BLaER1 (cell line): ENCODE data around the gene PFN1.
"Not testable (repeated sequence)": the region's sequence is repeated elsewhere in the genome, so short reads cannot be mapped to it uniquely, and the experiment has no call there.

Experiments
- H3K27ac ChIP-seq: shearing (Covaris generic); formaldehyde crosslinking; 2 replicates; pipeline ENCODE4 v1.8.1; 2022
- H3K27me3 ChIP-seq: shearing (Covaris generic); formaldehyde crosslinking; 2 replicates; pipeline ENCODE4 v1.8.1; 2022
- H3K36me3 ChIP-seq: shearing (Covaris generic); formaldehyde crosslinking; 2 replicates; pipeline ENCODE4 v1.8.1; 2022
- H3K4me1 ChIP-seq: shearing (Covaris generic); formaldehyde crosslinking; 2 replicates; pipeline ENCODE4 v1.8.1; 2022
- H3K4me2 ChIP-seq: shearing (Covaris generic); formaldehyde crosslinking; 2 replicates; pipeline ENCODE4 v1.8.1; 2022
- H3K4me3 ChIP-seq: shearing (Covaris generic); formaldehyde crosslinking; 2 replicates; pipeline ENCODE4 v1.8.1; 2022
- H3K9ac ChIP-seq: shearing (Covaris generic); formaldehyde crosslinking; 2 replicates; pipeline ENCODE4 v1.8.1; 2022
- H3K9me3 ChIP-seq: shearing (Covaris generic); formaldehyde crosslinking; 2 replicates; pipeline ENCODE4 v1.8.1; 2022
- H4K20me1 ChIP-seq: shearing (Covaris generic); formaldehyde crosslinking; 2 replicates; pipeline ENCODE4 v1.8.1; 2022
- Cebpa-rat ChIP-seq: shearing (Covaris generic); IDR thresholded peaks from 2 replicates; pipeline ENCODE4 v1.8.1; 2022

Gene PFN1

GRCh38 chr17:4932756-4933155 lies 15.6 kb downstream of the PFN1 start:
- Histone ChIP-seq H3K4me2 (no peak overlapping the region), H3K9me3 (no peaks in the 10 kb centered on the region), H3K27ac (no peak overlapping the region), H3K4me1 (peaks cover 39% of the 10 kb centered on the region), H3K36me3 (peaks cover 52% of the 10 kb centered on the region), H3K4me3 (no peak overlapping the region), H3K27me3 (no peaks in the 10 kb centered on the region), H3K9ac (no peak overlapping the region), H4K20me1 (peaks cover 11% of the 10 kb centered on the region; the same call in 1 of the 2 replicates)
- no peak for TF ChIP-seq Cebpa-rat

DNA sequence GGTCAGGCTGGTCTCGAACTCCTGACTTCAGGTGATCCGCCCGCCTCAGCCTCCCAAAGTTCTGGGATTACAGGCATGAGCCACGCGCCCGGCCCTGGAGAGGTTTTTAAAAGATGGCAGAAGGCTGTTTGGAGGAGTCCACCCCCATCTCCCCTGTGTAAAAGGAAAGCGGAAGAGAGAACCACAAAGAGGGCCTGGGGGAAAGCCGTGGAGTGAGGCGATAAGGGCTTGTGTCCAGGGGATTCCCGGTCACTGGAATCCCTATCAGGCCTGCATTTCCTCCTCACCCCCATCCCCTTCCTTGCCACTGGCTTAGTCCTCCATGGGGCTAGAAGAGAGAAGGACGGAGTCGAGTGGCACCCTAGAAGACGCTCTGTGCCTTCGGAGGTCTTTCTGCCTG lies 16.4 kb downstream of the PFN1 start, which contains the start of gene GP1BA:
GP1BA (plus strand) TSS at position 315 of the 400 bp plus-strand sequence. CDS start 328 bp downstream, outside the sequence.
- Histone ChIP-seq H3K4me3 (no peak within 1 kb of the TSS), H3K36me3 (peaks cover 44% of the 10 kb centered on the region), H3K4me2 (peak within 1 kb of the TSS; percentile 54), H3K27me3 (no peaks in the 10 kb centered on the region), H3K4me1 (peaks cover 31% of the 10 kb centered on the region), H3K9me3 (no peaks in the 10 kb centered on the region), H3K27ac (no peak within 1 kb of the TSS), H4K20me1 (peaks cover 11% of the 10 kb centered on the region; the same call in 1 of the 2 replicates), H3K9ac (no peak within 1 kb of the TSS)
- TF ChIP-seq Cebpa-rat, result no peak

DNA sequence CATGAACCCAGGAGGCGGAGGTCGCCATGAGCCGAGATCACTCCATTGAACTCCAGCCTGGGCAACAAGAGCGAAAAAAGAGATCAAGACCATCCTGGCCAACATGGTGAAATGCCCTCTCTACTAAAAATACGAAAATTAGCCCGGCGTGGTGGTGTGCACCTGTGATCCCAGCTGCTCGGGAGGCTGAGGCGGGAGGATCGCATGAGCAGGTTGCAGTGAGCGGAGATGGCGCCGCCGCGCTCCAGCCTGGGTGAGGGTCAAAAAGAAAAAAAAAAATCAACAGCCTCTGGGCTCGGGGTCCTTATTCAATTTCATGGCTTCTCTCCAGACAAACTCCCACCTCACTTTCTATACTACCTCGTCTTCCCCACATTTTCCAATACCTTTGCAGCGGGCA lies 19.4 kb downstream of the PFN1 start:
- H3K9me3 ChIP-seq, result no peaks in the 10 kb centered on the region
- H3K27ac ChIP-seq, result no peak overlapping the region
- TF ChIP-seq Cebpa-rat, result no peak
- peaks cover 32% of the 10 kb centered on the region for H3K36me3 ChIP-seq
- H3K4me2 ChIP-seq, result no peak overlapping the region
- peaks cover 19% of the 10 kb centered on the region for H3K4me1 ChIP-seq
- no peak overlapping the region for H3K4me3 ChIP-seq
- H4K20me1 ChIP-seq, result 0 out of 2 replicates have a peak, but pooled peaks cover 4% of the 10 kb centered on the region
- H3K27me3 ChIP-seq, result no peaks in the 10 kb centered on the region
- no peak overlapping the region for H3K9ac ChIP-seq

GRCh38 chr17:4926577-4927335 lies 21.6 kb downstream of the PFN1 start:
- not testable (repeated sequence) for H3K27ac ChIP-seq, H3K27me3 ChIP-seq, H3K4me3 ChIP-seq, H3K9me3 ChIP-seq, H4K20me1 ChIP-seq, H3K4me2 ChIP-seq, H3K9ac ChIP-seq, H3K4me1 ChIP-seq
- peaks cover 32% of the 10 kb centered on the region for H3K36me3 ChIP-seq

GRCh38 chr17:4921320-4921719 lies 27.0 kb downstream of the PFN1 start:
- no peak overlapping the region for H3K9ac ChIP-seq
- H3K27ac ChIP-seq, result no peak overlapping the region
- no peak overlapping the region for H3K4me3 ChIP-seq
- TF ChIP-seq Cebpa-rat, result no peak
- no peaks in the 10 kb centered on the region for H3K9me3 ChIP-seq
- H3K4me2 ChIP-seq, result no peak overlapping the region
- no peaks in the 10 kb centered on the region for H3K27me3 ChIP-seq
- no peaks in the 10 kb centered on the region for H4K20me1 ChIP-seq
- H3K36me3 ChIP-seq, result 0 out of 2 replicates have a peak, but pooled peaks cover under 1% of the 10 kb centered on the region
- H3K4me1 ChIP-seq, result no peaks in the 10 kb centered on the region

DNA sequence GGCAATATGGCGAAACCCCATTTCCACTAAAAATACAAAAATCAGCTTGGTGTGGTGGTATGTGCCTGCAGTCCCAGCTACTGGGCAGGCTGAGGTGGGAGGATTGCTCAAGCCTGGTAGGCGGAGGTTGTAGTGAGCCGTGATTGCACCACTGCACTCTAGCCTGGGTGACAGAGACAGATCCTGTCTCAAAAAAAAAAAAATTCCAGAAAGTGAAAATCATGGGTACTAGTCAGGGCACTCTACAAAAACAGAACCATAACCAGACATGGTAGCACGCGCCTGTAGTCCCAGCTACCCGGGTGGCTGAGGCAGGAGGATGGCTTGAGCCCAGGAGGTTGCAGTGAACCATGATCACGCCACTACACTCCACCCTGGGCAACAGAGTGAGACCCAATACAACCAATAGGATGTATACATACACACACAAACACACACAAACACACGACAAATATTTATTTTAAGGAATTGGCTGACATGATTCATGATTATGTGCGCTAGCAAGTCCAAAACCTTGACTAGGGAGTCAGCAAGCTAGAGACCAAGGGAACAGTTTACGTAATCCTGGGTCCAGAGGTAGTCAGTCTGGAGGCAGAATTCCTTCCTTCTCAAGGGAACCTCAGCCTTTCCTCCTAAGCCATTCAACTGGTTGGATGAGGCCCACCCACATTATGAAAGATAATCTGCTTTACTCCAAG lies 27.8 kb downstream of the PFN1 start:
- Histone ChIP-seq H3K4me1 (no peaks in the 10 kb centered on the region), H3K9ac (no peak overlapping the region), H3K27ac (no peak overlapping the region), H4K20me1 (no peaks in the 10 kb centered on the region), H3K36me3 (no peaks in the 10 kb centered on the region), H3K4me3 (no peak overlapping the region), H3K27me3 (no peaks in the 10 kb centered on the region), H3K9me3 (no peaks in the 10 kb centered on the region), H3K4me2 (no peak overlapping the region)
- no peak for TF ChIP-seq Cebpa-rat

- no peaks in the 10 kb centered on the region for H3K36me3 ChIP-seq
- H3K9me3 ChIP-seq, result no peaks in the 10 kb centered on the region
- no peaks in the 10 kb centered on the region for H4K20me1 ChIP-seq
- H3K4me1 ChIP-seq, result no peaks in the 10 kb centered on the region
- H3K27ac ChIP-seq, result no peak overlapping the region
- H3K4me2 ChIP-seq, result no peak overlapping the region
- no peak overlapping the region for H3K4me3 ChIP-seq
- H3K27me3 ChIP-seq, result no peaks in the 10 kb centered on the region
- no peak for TF ChIP-seq Cebpa-rat
- no peak overlapping the region for H3K9ac ChIP-seq
Observed at GRCh38 chr17:4919511-4920047, 28.8 kb downstream of the PFN1 start.

GRCh38 chr17:4914551-4914950 lies 33.8 kb downstream of the PFN1 start:
- not testable (repeated sequence) for H3K9me3 ChIP-seq, H4K20me1 ChIP-seq, H3K9ac ChIP-seq, H3K4me2 ChIP-seq, H3K27me3 ChIP-seq, H3K27ac ChIP-seq, H3K4me3 ChIP-seq, H3K36me3 ChIP-seq
- peaks cover 12% of the 10 kb centered on the region for H3K4me1 ChIP-seq

DNA sequence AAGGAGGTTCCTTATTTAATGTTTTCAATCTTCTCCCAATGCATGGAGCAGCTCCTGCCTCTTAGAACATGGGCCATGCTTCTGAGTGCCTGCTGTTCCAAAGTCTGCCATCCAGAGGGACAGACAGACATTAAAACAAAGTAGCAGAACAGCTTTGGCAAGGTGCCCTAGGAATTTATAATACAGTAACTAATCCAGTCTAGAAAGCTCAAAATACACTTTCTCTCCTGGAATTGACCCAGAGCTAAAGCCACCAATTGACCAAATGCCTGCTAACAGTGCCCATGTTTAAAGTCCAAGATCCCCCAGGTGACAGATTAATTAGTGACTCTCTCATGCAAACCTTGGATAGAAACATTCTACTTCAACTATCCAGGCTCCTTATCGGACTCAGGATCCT lies 34.3 kb downstream of the PFN1 start:
- Histone ChIP-seq H4K20me1 (no peaks in the 10 kb centered on the region), H3K27ac (no peak overlapping the region), H3K9ac (no peak overlapping the region), H3K4me1 (peaks cover 17% of the 10 kb centered on the region), H3K27me3 (no peaks in the 10 kb centered on the region), H3K36me3 (no peaks in the 10 kb centered on the region), H3K4me2 (no peak overlapping the region), H3K9me3 (no peaks in the 10 kb centered on the region), H3K4me3 (no peak overlapping the region)
- no peak for TF ChIP-seq Cebpa-rat
